ENCODE data around the gene ELMO1. TPM values are rescaled to one million over a fixed set of nuclear protein-coding genes. Genes with fewer than 3 reads are reported as not detected.

Gene ELMO1
- total and polyA plus RNA-seq, 2 of the 13 experiments (the other 11 are each of a cell fraction or from before 2014, with no cell fraction given), result 0.11 to 0.17 TPM

DNA sequence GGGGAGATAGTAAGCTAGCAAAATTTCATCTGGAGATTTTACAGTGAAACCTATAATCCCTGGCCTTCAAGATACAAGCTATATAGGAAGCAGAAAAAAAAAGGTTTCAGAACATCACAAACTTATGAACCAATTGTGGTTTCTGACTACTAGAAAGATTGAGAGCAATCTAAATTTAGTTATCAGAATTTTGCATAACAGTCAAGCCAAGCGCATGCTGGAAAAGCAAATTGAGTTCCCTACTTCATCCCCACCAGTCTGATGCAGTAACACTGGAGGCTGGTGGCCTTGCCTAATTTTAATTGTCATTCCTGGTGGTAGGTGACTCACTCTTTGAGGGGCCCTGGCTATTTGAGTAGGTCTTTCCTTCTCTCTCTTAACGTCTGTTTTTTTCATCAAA lies 46.3 kb upstream of the ELMO1 start (continued):
- TF ChIP-seq GPN1 (CRISPR knock-in tag; IDR thresholded peaks at IDR 0.05; ENCODE audit: borderline replicate concordance) (no peak), SMARCC2 (IDR thresholded peaks at IDR 0.05) (no peak), ZNF75D (CRISPR knock-in tag; IDR thresholded peaks at IDR 0.05; ENCODE audit: borderline replicate concordance) (no peak), BRD4 (CRISPR knock-in tag; IDR thresholded peaks at IDR 0.05) (no peak)
- TF ChIP-seq, protein P1, sequence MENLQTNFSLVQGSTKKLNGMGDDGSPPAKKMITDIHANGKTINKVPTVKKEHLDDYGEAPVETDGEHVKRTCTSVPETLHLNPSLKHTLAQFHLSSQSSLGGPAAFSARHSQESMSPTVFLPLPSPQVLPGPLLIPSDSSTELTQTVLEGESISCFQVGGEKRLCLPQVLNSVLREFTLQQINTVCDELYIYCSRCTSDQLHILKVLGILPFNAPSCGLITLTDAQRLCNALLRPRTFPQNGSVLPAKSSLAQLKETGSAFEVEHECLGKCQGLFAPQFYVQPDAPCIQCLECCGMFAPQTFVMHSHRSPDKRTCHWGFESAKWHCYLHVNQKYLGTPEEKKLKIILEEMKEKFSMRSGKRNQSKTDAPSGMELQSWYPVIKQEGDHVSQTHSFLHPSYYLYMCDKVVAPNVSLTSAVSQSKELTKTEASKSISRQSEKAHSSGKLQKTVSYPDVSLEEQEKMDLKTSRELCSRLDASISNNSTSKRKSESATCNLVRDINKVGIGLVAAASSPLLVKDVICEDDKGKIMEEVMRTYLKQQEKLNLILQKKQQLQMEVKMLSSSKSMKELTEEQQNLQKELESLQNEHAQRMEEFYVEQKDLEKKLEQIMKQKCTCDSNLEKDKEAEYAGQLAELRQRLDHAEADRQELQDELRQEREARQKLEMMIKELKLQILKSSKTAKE (CRISPR knock-in tag; IDR thresholded peaks at IDR 0.05; ENCODE audit: borderline replicate concordance), result no peak

DNA sequence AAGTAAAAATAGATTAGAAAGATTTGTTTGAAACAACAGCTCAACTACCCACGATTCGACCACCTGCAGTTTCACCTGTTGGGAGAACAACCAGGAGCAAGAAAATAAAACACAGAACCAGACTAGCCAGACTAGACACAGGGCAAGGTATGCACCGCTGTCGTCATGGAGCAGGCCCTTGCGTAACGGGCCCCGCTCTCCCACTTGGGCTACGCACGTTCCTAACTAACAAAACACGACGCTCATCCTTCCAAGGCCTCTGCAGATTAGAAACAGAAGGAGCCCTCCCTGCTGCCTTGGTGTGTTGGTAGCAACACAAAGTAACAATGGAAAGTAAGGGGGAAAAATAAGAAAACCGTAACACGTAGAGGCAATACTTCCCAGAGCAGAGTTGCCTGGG lies 45.1 kb upstream of the ELMO1 start:
- no peaks in the 10 kb centered on the region for H3K36me3 ChIP-seq (replicated peaks in 1 of 2; ENCODE audit: control insufficient read depth in 1 of 2, insufficient read depth in 2 of 2, low read length in 2 of 2)
- in situ Hi-C loops (cut with HindIII; ENCODE audit: extremely low pct_ligation_motif_present, low pct_unique_long_range_greater_than_20kb) (no loop called here), intact Hi-C loops (cut with micrococcal nuclease; ENCODE audit: unreplicated experiment) (no loop called here)
- DNase-seq (ENCODE audit: low spot score), result no peak
- BruUV-seq (replicated peaks), result no TSS peak
- H3K27ac ChIP-seq (ENCODE audit: extremely low read length, insufficient read depth, low read length), result no peak overlapping the region
- H3K4me2 ChIP-seq (ENCODE audit: low read depth, low read length), result no peak overlapping the region
- no peaks in the 10 kb centered on the region for H3K4me1 ChIP-seq (ENCODE audit: insufficient read depth, low read length)
- 40% methylated on average over 13 of the region's 13 CpGs for WGBS (ENCODE audit: low lambda C conversion rate)
- no peak overlapping the region for H3K4me3 ChIP-seq (replicated peaks in 1 of 3; ENCODE audit: insufficient read depth in 1 of 3, low read depth in 2 of 3, low read length in 3 of 3)
- POLR2A ChIA-PET, result no interaction called here
- H3K79me2 ChIP-seq (ENCODE audit: insufficient read depth, low read length), result no peaks in the 10 kb centered on the region
- CTCF ChIA-PET (ENCODE audit: low intra/inter-chr PET ratio, low total read pairs), result no interaction called here
- no peak for ATAC-seq
- H3K9me3 ChIP-seq (ENCODE audit: low read length), result no peaks in the 10 kb centered on the region; the same call in 1 of the 2 replicates
- H3K9ac ChIP-seq (ENCODE audit: insufficient read depth, low read depth, low read length), result no peak overlapping the region
- no peaks in the 10 kb centered on the region for H4K20me1 ChIP-seq (ENCODE audit: insufficient read depth, low read length)
- H2AFZ ChIP-seq (ENCODE audit: low read length), result no peak overlapping the region
- no peak for FAIRE-seq
- TF ChIP-seq SIN3B (IDR thresholded peaks at IDR 0.05; ENCODE audit: low read length), result no peak
- TF ChIP-seq CEBPB (IDR thresholded peaks at IDR 0.05; ENCODE audit: borderline replicate concordance, low read depth, low read length), result peak; percentile 36; the same call in 1 of the 2 replicates
- no peaks in the 10 kb centered on the region for H3K27me3 ChIP-seq (ENCODE audit: control insufficient read depth in 1 of 2, insufficient read depth in 2 of 2, low read length in 2 of 2)

All from HepG2 (cell line).